Calu3 (cell line): ENCODE measurements around the gene FBXL4. TPM values are rescaled to one million over a fixed set of nuclear protein-coding genes. Genes with fewer than 3 reads are reported as not detected.

Experiments used
- BruUV-seq: library from RNA; stranded (reverse); fragments of 400-500 nt; replicated peaks from 2 replicates; lab custom pipeline; 2021; lab: Mats Ljungman, UMichigan
- CTCF ChIA-PET: fragments of 300-600 bp; sonication (Branson Sonifier 250); formaldehyde crosslinking; loops from one replicate; lab custom pipeline; 2022; ENCODE audit warnings: antibody characterized with exemption; lab: Charles Lee
- DNase-seq: peaks from one replicate; pipeline ENCODE4 v3.0.0; 2022
- H3K27ac Mint-ChIP-seq: one replicate; pipeline ENCODE4 v1.8.0; 2022; ENCODE audit warnings: mixed read lengths; ENCODE audit not compliant: unreplicated experiment
- H3K27me3 Mint-ChIP-seq: one replicate; pipeline ENCODE4 v1.8.0; 2022; ENCODE audit warnings: mixed read lengths; ENCODE audit not compliant: unreplicated experiment
- H3K36me3 Mint-ChIP-seq: one replicate; pipeline ENCODE4 v1.8.0; 2022; ENCODE audit warnings: mild to moderate bottlenecking, moderate library complexity, mixed read lengths; ENCODE audit not compliant: insufficient read depth, unreplicated experiment
- H3K4me1 Mint-ChIP-seq: one replicate; pipeline ENCODE4 v1.8.0; 2022; ENCODE audit warnings: mild to moderate bottlenecking, low read depth, mixed read lengths; ENCODE audit not compliant: unreplicated experiment
- H3K4me3 Mint-ChIP-seq: one replicate; pipeline ENCODE4 v1.8.0; 2022; ENCODE audit warnings: mild to moderate bottlenecking, low read depth, moderate library complexity, mixed read lengths; ENCODE audit not compliant: unreplicated experiment
- H3K9me3 Mint-ChIP-seq: one replicate; pipeline ENCODE4 v1.8.0; 2022; ENCODE audit warnings: low read depth, mixed read lengths; ENCODE audit not compliant: unreplicated experiment
- intact Hi-C: fragments of 100-400 bp; cut with micrococcal nuclease; formaldehyde crosslinking; loops from one replicate; pipeline ENCODE4 v1.10.0; 2022; ENCODE audit not compliant: unreplicated experiment
- total RNA-seq: library from RNA; stranded (reverse); gene quantifications from 2 replicates; pipeline ENCODE4 v1.2.3, GENCODE V29; 2022
- TF ChIP-seq, protein P1 (sequence below): fragments of 200-600 bp; IDR thresholded peaks from one replicate; pipeline ENCODE4 v1.8.0; 2022; ENCODE audit warnings: antibody characterized with exemption; ENCODE audit not compliant: unreplicated experiment

The FBXL4 gene
- total RNA-seq, 1 experiment from 2014 or later = 13.1 TPM

DNA sequence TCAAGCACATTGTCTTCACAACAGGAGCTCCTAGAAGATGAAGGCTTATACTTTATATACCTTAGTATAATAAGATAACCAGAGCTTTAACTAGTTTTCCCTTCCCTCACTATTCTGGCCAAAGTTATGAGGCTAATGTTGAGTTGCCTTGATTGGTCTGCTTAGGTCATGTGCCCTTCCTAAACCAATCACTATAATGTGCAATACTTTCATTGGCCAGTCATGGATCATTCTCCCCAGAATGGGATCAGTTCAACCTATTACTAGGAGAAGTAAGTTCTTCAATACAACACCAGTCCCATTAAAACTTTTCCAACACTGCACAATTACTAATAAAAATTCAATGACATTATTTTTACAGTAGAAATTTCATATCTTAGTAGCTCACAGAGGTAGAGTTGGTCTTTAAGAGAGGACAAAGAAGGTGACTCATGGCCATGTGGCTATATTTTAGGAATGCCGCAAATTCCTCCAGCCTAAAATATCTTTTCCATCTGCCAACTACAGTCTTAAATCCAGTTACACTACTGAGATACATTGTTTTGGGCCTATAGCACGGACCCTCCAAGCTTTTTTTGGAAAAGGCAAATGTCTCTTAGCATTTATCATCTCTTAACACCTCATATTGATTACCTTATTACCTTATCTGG lies 125.9 kb downstream of the FBXL4 start:
- DNase-seq = no peak
- Mint-ChIP-seq H3K27me3 (peaks cover 75% of the 10 kb centered on the region), H3K9me3 (no peaks in the 10 kb centered on the region), H3K36me3 (no peaks in the 10 kb centered on the region), H3K4me3 (no peak overlapping the region), H3K4me1 (no peaks in the 10 kb centered on the region), H3K27ac (no peak overlapping the region)
- TF ChIP-seq, protein P1, sequence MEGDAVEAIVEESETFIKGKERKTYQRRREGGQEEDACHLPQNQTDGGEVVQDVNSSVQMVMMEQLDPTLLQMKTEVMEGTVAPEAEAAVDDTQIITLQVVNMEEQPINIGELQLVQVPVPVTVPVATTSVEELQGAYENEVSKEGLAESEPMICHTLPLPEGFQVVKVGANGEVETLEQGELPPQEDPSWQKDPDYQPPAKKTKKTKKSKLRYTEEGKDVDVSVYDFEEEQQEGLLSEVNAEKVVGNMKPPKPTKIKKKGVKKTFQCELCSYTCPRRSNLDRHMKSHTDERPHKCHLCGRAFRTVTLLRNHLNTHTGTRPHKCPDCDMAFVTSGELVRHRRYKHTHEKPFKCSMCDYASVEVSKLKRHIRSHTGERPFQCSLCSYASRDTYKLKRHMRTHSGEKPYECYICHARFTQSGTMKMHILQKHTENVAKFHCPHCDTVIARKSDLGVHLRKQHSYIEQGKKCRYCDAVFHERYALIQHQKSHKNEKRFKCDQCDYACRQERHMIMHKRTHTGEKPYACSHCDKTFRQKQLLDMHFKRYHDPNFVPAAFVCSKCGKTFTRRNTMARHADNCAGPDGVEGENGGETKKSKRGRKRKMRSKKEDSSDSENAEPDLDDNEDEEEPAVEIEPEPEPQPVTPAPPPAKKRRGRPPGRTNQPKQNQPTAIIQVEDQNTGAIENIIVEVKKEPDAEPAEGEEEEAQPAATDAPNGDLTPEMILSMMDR = no peak
- no TSS peak for BruUV-seq
- CTCF ChIA-PET = no interaction called here
- intact Hi-C loops = no loop called here

Other genes starting within 250 kb of the FBXL4 start
- gene POU3F2, start 113.4 kb downstream of the FBXL4 start, total RNA-seq = 0.12 TPM in 1 of 2 replicates, not detected in the other